Small intestine (tissue), 7 donors: ENCODE measurements around the gene WAPL. TPM values are rescaled to one million over a fixed set of nuclear protein-coding genes. Genes with fewer than 3 reads are reported as not detected.
A peak's percentile ranks its signal among the peaks of the same experiment; 100 is the strongest.

Experiments
- DNase-seq, 2 donors: peaks; one replicate each; pipeline versions ENCODE4 v3.0.0 to v3.0.0-alpha.2; 2013
- FAIRE-seq: peaks from 2 replicates; lab custom pipeline; 2012; peaks lifted over from hg19 to GRCh38; lab: Jason Lieb, UNC
- H3K27ac ChIP-seq, 3 donors: one replicate each; pipeline ENCODE4 v1.5.1; 2013; ENCODE audit warnings: low read length in 2 of 3, mild to moderate bottlenecking in 2 of 3, control low read depth in 1 of 3, inconsistent platforms in 1 of 3, low read depth in 1 of 3, moderate library complexity in 1 of 3
- H3K27me3 ChIP-seq, 3 donors: one replicate each; pipeline ENCODE4 v1.6.1; 2013; ENCODE audit warnings: low read length in 3 of 3, inconsistent platforms in 1 of 3; ENCODE audit not compliant: control insufficient read depth in 3 of 3, insufficient read depth in 3 of 3
- H3K36me3 ChIP-seq, 3 donors: one replicate each; pipeline ENCODE4 v1.6.1; 2013; ENCODE audit warnings: low read length in 3 of 3, inconsistent platforms in 1 of 3, low read depth in 1 of 3, mild to moderate bottlenecking in 1 of 3, moderate library complexity in 1 of 3; ENCODE audit not compliant: control insufficient read depth in 3 of 3, insufficient read depth in 2 of 3
- H3K4me1 ChIP-seq, 3 donors: one replicate each; pipeline ENCODE4 v1.6.1; 2013; ENCODE audit warnings: low read length in 2 of 3, inconsistent platforms in 1 of 3, low read depth in 1 of 3, mild to moderate bottlenecking in 1 of 3, moderate library complexity in 1 of 3; ENCODE audit not compliant: control insufficient read depth in 3 of 3, insufficient read depth in 2 of 3
- H3K4me3 ChIP-seq, 3 donors: one replicate each; pipeline ENCODE4 v1.5.1; 2013; ENCODE audit warnings: low read length in 3 of 3, control low read depth in 1 of 3, inconsistent platforms in 1 of 3, low read depth in 1 of 3, mild to moderate bottlenecking in 1 of 3, moderate library complexity in 1 of 3
- H3K9me3 ChIP-seq, 2 donors: one replicate each; pipeline ENCODE4 v1.6.1; 2013; ENCODE audit warnings: low read depth in 1 of 2, low read length in 1 of 2; ENCODE audit not compliant: control insufficient read depth in 2 of 2, insufficient read depth in 1 of 2
- WGBS, 3 donors: extraction: QIAGEN DNeasy Blood & Tissue Kit; methylation state at CpG; one replicate each; pipeline ENCODE4 v1.1.7; 2013; 5-methylcytosine and 5-hydroxymethylcytosine counted together
- polyA plus RNA-seq, 4 donors: library from polyadenylated mRNA; stranded (reverse) in 3 of 4; unstranded in 1 of 4; fragments of 200-250 nt in 3 of 4; fragments of 120-200 nt in 1 of 4; gene quantifications; one replicate each; pipeline versions ENCODE4 v1.2.1 to v1.2.3, GENCODE V29; 2013
- donor health status: healthy with polysubstance abuse.
- donor health status: control.
- donor health status: control.
- donor health status: Bipolar disorder and iron deficiency.
- donor health status: healthy.

WAPL gene
- polyA plus RNA-seq, 4 donors = 15.7 to 35.5 (median 18.4) TPM

- Histone ChIP-seq H3K9me3 (no peaks in the 10 kb centered on the region), H3K27ac (no peak overlapping the region), H3K4me3 (no peak overlapping the region), H3K27me3 (no peaks in the 10 kb centered on the region), H3K4me1 (peaks cover 1 to 9% (median 2%) of the 10 kb centered on the region in 3 donors), H3K36me3 (peaks cover 10 to 50% (median 11%) of the 10 kb centered on the region in 3 donors)
- DNase-seq (no peak), FAIRE-seq (no peak)
- 65 to 72% (median 68%) methylated on average over 1 of the region's 1 CpG for WGBS, 3 donors
These were observed 75.2 kb downstream of the WAPL start for GRCh38 chr10:86446440-86446839.

DNA sequence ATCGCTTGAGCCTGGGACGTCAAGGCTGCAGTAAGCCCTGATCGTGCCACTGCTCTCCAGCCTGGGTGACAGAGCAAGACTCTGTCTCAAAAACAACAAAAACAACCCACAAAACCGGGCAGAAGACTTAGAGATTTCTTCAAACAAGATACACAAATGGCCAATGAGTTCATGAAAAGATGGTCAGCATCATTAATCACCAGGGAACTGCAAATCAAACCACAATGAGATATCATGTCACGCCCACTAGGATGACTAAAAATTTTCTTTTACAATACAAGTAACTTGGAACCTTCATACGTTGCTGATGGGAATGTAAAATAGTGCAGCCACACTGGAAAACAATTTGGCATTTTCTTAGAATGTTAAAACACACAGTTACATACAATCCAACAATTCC lies 77.7 kb downstream of the WAPL start:
- Histone ChIP-seq H3K4me1 (peaks cover 6 to 33% (median 10%) of the 10 kb centered on the region in 3 donors), H3K36me3 (peaks cover 7 to 51% (median 14%) of the 10 kb centered on the region in 3 donors), H3K4me3 (no peak overlapping the region), H3K27me3 (no peaks in the 10 kb centered on the region), H3K9me3 (no peaks in the 10 kb centered on the region), H3K27ac (no peak overlapping the region)
- no peak for DNase-seq
- no peak for FAIRE-seq
- 57 to 79% (median 73%) methylated on average over 6 of the region's 6 CpGs for WGBS, 3 donors

DNA sequence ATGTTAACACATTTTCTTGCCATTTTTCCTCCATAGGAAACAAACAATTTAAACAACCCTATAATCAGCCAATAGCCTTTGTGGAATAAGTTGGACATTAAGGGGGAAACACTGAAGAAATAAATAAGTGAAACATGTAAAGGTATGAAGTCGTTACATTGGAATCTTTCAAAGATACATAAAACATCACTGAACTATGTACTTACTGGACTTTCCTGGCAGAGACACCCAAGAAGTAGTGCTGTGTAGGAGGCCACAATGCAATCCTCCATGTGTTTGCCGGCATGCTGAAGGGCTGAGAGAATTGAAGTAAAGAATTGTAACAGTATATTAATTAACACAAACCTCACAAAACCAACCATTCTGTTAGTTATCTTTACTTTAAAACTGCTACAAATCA lies 78.5 kb downstream of the WAPL start:
- Histone ChIP-seq H3K27me3 (no peaks in the 10 kb centered on the region), H3K9me3 (no peaks in the 10 kb centered on the region), H3K4me1 (peaks cover 6 to 40% (median 10%) of the 10 kb centered on the region in 3 donors), H3K4me3 (no peak overlapping the region), H3K27ac (peak overlapping the region in 1 of 3 donors; percentile 12), H3K36me3 (peaks cover 7 to 45% (median 11%) of the 10 kb centered on the region in 3 donors)
- 52 to 73% (median 60%) methylated on average over 2 of the region's 2 CpGs for WGBS, 3 donors
- FAIRE-seq = no peak
- peak in 1 of 2 donors; percentile 32 for DNase-seq

DNA sequence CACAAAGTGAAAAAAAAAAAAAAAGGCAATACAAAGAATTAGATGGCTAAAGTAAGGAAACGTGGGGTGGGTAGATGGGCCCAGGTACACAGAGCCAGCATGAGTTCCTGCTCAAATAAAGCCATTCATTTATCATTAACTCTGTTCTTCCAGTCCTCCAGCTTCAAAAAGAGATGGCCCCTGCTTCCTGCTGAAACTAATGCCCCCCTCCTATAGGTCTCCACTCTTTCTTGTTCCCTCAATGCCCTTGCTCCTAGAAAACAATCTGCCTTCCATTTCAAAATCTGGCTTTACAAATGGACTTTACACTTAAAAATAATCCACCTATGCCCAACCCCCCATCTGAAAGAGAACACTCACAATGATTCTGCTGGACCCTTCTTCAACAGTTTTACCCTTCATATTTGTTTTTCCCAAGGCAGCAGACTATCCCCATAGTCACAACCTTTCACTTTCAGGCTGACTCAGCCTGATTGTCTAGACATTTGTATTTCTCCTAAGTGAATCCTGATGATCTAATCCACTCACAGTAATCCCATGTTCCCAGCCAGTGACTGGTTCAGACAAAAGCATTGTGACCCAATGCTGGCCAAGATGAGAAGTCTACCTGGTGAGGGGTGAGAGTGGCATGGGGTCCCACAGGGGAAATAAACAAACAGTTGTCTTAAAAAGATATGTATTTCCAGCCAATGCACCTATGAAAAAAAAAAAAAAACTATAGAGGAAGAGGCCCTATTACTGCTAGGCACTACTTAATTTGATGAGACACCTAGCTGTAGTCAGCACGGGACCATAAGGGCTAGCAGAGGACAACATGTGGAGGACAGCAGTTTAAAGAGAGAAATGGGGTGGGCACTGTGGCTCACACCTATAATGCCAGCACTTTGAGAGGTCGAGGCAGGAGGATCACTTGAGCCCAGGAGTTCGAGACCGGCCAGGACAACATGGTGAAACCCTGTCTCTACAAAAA lies 80.4 kb downstream of the WAPL start:
- no peak for FAIRE-seq
- Histone ChIP-seq H3K4me1 (peaks cover 6 to 49% (median 10%) of the 10 kb centered on the region in 3 donors), H3K36me3 (peaks cover 8 to 38% (median 17%) of the 10 kb centered on the region in 3 donors), H3K27ac (peak overlapping the region; percentile 9 to 60 (median 16)), H3K4me3 (no peak overlapping the region), H3K27me3 (no peaks in the 10 kb centered on the region), H3K9me3 (no peaks in the 10 kb centered on the region)
- DNase-seq = peak; percentile 65 to 86
- WGBS, 3 donors = 85 to 91% (median 90%) methylated on average over 5 of the region's 5 CpGs

- peaks cover 5 to 27% (median 17%) of the 10 kb centered on the region in 3 donors for H3K36me3 ChIP-seq
- WGBS, 3 donors = 0 to 9% (median 8%) methylated on average over 1 of the region's 1 CpG
- no peak for FAIRE-seq
These were observed 82.0 kb downstream of the WAPL start for GRCh38 chr10:86439544-86439943.

DNA sequence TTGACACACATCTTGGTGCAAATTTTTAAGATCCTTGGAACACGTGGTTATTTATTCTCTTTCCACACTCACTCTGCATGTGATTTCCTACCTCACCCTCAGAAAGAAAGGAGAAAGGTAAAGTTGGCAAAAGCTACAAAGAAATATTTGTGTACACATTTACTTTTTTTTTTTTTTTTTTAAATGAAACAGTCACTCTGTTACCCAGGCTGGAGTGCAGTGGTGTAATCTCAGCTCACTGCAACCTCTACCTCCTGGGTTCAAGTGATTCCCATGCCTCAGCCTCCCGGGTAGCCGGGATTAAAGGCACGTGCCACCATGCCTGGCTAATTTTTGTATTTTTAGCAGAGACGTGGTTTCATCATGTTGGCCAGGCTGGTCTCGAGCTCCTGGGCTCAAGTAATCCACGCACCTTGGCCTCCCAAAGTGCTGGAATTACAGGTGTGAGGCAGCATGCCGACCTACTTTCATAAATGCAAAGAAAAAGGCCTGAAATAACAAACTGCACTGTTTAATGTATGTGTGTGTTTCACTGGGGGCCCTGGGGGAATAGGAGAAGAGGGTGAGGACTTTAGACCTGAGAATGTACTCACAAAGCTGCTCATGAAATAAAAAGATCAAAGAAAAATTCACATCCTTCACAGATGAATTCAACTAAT lies 83.4 kb downstream of the WAPL start:
- no peaks in the 10 kb centered on the region for H3K27me3 ChIP-seq
- H3K4me3 ChIP-seq = no peak overlapping the region
- WGBS, 3 donors = 16 to 70% (median 32%) methylated on average over 8 of the region's 8 CpGs
- peaks cover 4 to 45% (median 10%) of the 10 kb centered on the region in 3 donors for H3K4me1 ChIP-seq
- peaks cover 5 to 26% (median 17%) of the 10 kb centered on the region in 3 donors for H3K36me3 ChIP-seq
- H3K9me3 ChIP-seq = no peaks in the 10 kb centered on the region
- peak in 1 of 2 donors; percentile 64 for DNase-seq
- FAIRE-seq = no peak
- H3K27ac ChIP-seq = peak overlapping the region; percentile 11 to 80 (median 14)

More at GRCh38 chr10:86439544-86439943, 82.0 kb downstream of the WAPL start:
- Histone ChIP-seq H3K4me3 (no peak overlapping the region), H3K4me1 (peaks cover 6 to 49% (median 10%) of the 10 kb centered on the region in 3 donors), H3K27me3 (no peaks in the 10 kb centered on the region), H3K27ac (peak overlapping the region in 2 of 3 donors; percentile 7 to 80), H3K9me3 (no peaks in the 10 kb centered on the region)
- DNase-seq = peak; percentile 59 to 93

- FAIRE-seq = peak; percentile 71
These were observed 84.1 kb downstream of the WAPL start for GRCh38 chr10:86437447-86437846.

GRCh38 chr10:86436963-86437362 lies 84.6 kb downstream of the WAPL start:
- Histone ChIP-seq H3K27ac (peak overlapping the region; percentile 11 to 80 (median 20)), H3K4me1 (peaks cover 4 to 42% (median 10%) of the 10 kb centered on the region in 3 donors), H3K4me3 (no peak overlapping the region), H3K36me3 (peaks cover 3 to 19% (median 15%) of the 10 kb centered on the region in 3 donors), H3K9me3 (no peaks in the 10 kb centered on the region), H3K27me3 (no peaks in the 10 kb centered on the region)
- WGBS, 3 donors = 20 to 67% (median 43%) methylated on average over 2 of the region's 2 CpGs
- peak; percentile 21 to 52 for DNase-seq
- FAIRE-seq = no peak

More at GRCh38 chr10:86437447-86437846, 84.1 kb downstream of the WAPL start:
- 14 to 71% (median 37%) methylated on average over 3 of the region's 3 CpGs for WGBS, 3 donors
- Histone ChIP-seq H3K27ac (peak overlapping the region; percentile 11 to 80 (median 20)), H3K27me3 (no peaks in the 10 kb centered on the region), H3K36me3 (peaks cover 3 to 22% (median 17%) of the 10 kb centered on the region in 3 donors), H3K4me1 (peaks cover 4 to 42% (median 10%) of the 10 kb centered on the region in 3 donors), H3K4me3 (no peak overlapping the region), H3K9me3 (no peaks in the 10 kb centered on the region)
- peak; percentile 34 to 70 for DNase-seq
